Neural cell (in vitro differentiated cells): ENCODE data around the gene BRD9. TPM values are rescaled to one million over a fixed set of nuclear protein-coding genes. Genes with fewer than 3 reads are reported as not detected.

Source experiments
- H2AFZ ChIP-seq: fragments of 200-600, 300-800 bp; sonication (generic), shearing (Covaris generic); 2 replicates; pipeline ENCODE4 v1.6.0; 2014; ENCODE audit warnings: low read depth, mild to moderate bottlenecking, antibody characterized with exemption, low read length, moderate library complexity
- H3F3A ChIP-seq: fragments of 200-600 bp; shearing (Covaris generic); 2 replicates; pipeline ENCODE4 v1.6.1; 2016; ENCODE audit warnings: mild to moderate bottlenecking, moderate library complexity, mixed read lengths, antibody characterized with exemption, low read length; ENCODE audit not compliant: insufficient read depth, poor library complexity, severe bottlenecking
- H3K27ac ChIP-seq: fragments of 200-600, 300-800 bp; sonication (generic), shearing (Covaris generic); 2 replicates; pipeline ENCODE4 v1.5.1; 2014; ENCODE audit warnings: mild to moderate bottlenecking, low read length, moderate library complexity
- H3K27me3 ChIP-seq: fragments of 300-800, 200-600 bp; sonication (generic), shearing (Covaris generic); 2 replicates; pipeline ENCODE4 v1.6.0; 2014; ENCODE audit warnings: mild to moderate bottlenecking, low read depth, low read length, moderate library complexity; ENCODE audit not compliant: insufficient read depth
- H3K36me3 ChIP-seq: fragments of 300-800, 200-600 bp; sonication (generic), shearing (Covaris generic); 2 replicates; pipeline ENCODE4 v1.5.1; 2014; ENCODE audit warnings: mild to moderate bottlenecking, antibody characterized with exemption, low read length, moderate library complexity; ENCODE audit not compliant: insufficient read depth
- H3K4me2 ChIP-seq: fragments of 300-800, 200-600 bp; sonication (generic), shearing (Covaris generic); 2 replicates; pipeline ENCODE4 v1.6.0; 2014; ENCODE audit warnings: mild to moderate bottlenecking, low read length
- H3K4me3 ChIP-seq: fragments of 300-800, 200-600 bp; sonication (generic), shearing (Covaris generic); 2 replicates; pipeline ENCODE4 v1.5.1; 2014; ENCODE audit warnings: mild to moderate bottlenecking, low read length, moderate library complexity
- H3K79me2 ChIP-seq: fragments of 200-600 bp; shearing (Covaris generic); replicated peaks from 2 replicates; pipeline ENCODE4 v1.6.0; 2014; ENCODE audit warnings: mild to moderate bottlenecking, low read length, moderate library complexity; ENCODE audit not compliant: insufficient read depth
- H3K9ac ChIP-seq: fragments of 300-800, 200-600 bp; sonication (generic), shearing (Covaris generic); 2 replicates; pipeline ENCODE4 v1.6.1; 2016; ENCODE audit warnings: mild to moderate bottlenecking, low read length, mixed read lengths
- H3K9me2 ChIP-seq: fragments of 200-600 bp; shearing (Covaris generic); 2 replicates; pipeline ENCODE4 v1.6.1; 2016; ENCODE audit warnings: mild to moderate bottlenecking, low read length, mixed read lengths; ENCODE audit not compliant: insufficient read depth
- H3K9me3 ChIP-seq: fragments of 200-600, 300-800 bp; sonication (generic), shearing (Covaris generic); 2 replicates; pipeline ENCODE4 v1.6.1; 2016; ENCODE audit warnings: mild to moderate bottlenecking, mixed run types, low read length, moderate library complexity, mixed read lengths
- H4K20me1 ChIP-seq: fragments of 200-600 bp; shearing (Covaris generic); 2 replicates; pipeline ENCODE4 v1.6.1; 2016; ENCODE audit warnings: mild to moderate bottlenecking, mixed run types; ENCODE audit not compliant: insufficient read depth
- CTCF ChIP-seq: fragments of 450-650 bp; IDR thresholded peaks from 2 replicates; pipeline ENCODE4 v1.5.1; 2014; ENCODE audit warnings: antibody characterized with exemption, mild to moderate bottlenecking, moderate library complexity; ENCODE audit not compliant: poor library complexity, severe bottlenecking
- EP300 ChIP-seq: fragments of 450-650 bp; conservative IDR thresholded peaks from 2 replicates; pipeline ENCODE4 v1.6.1; 2014; ENCODE audit warnings: antibody characterized with exemption, mild to moderate bottlenecking, moderate library complexity; ENCODE audit not compliant: poor library complexity, severe bottlenecking
- EZH2 ChIP-seq: fragments of 200-600, 300-800 bp; shearing (Covaris generic), sonication (generic); IDR thresholded peaks from 2 replicates; pipeline ENCODE4 v1.6.1; 2014; ENCODE audit warnings: antibody characterized with exemption, low read length, borderline replicate concordance, mild to moderate bottlenecking; ENCODE audit not compliant: insufficient read depth, poor library complexity, severe bottlenecking
- MXI1 ChIP-seq: fragments of 450-650 bp; conservative IDR thresholded peaks from 2 replicates; pipeline ENCODE4 v1.6.1; 2014; ENCODE audit warnings: antibody characterized with exemption, mild to moderate bottlenecking; ENCODE audit not compliant: poor library complexity, severe bottlenecking
- POLR2AphosphoS5 ChIP-seq: IDR thresholded peaks from 2 replicates; pipeline ENCODE4 v1.6.1; 2012
- RAD21 ChIP-seq: fragments of 450-650 bp; conservative IDR thresholded peaks from 2 replicates; pipeline ENCODE4 v1.6.1; 2014; ENCODE audit warnings: antibody characterized with exemption, mild to moderate bottlenecking, moderate library complexity
- REST ChIP-seq: IDR thresholded peaks from 2 replicates; pipeline ENCODE4 v1.6.1; 2012; ENCODE audit warnings: borderline replicate concordance
- SMC3 ChIP-seq: fragments of 450-650 bp; conservative IDR thresholded peaks from 2 replicates; pipeline ENCODE4 v1.6.1; 2014; ENCODE audit warnings: antibody characterized with exemption, mild to moderate bottlenecking, moderate library complexity; ENCODE audit not compliant: poor library complexity
- TAF1 ChIP-seq: IDR thresholded peaks from 2 replicates; pipeline ENCODE4 v1.6.1; 2012; ENCODE audit warnings: low read depth
- polyA plus RNA-seq: library from polyadenylated mRNA; depleted of rRNA; stranded (reverse); fragments of >200 nt; gene quantifications from 2 replicates; pipeline ENCODE4 v1.2.3, GENCODE V29; 2014

Gene BRD9
- polyA plus RNA-seq, 1 donor from 2014 or later: 50.4 TPM

GRCh38 chr5:931570-932145, 39.1 kb upstream of the BRD9 start:
- TF ChIP-seq EP300 (no peak), EZH2 (no peak), RAD21 (no peak), MXI1 (no peak), CTCF (no peak), POLR2AphosphoS5 (no peak), TAF1 (no peak), REST (no peak), SMC3 (no peak)
- H3K27ac ChIP-seq: no peak overlapping the region

GRCh38 chr5:930866-931265, 38.3 kb upstream of the BRD9 start:
- Histone ChIP-seq H3K9me2 (no peaks in the 10 kb centered on the region), H2AFZ (no peak overlapping the region), H4K20me1 (no peaks in the 10 kb centered on the region), H3K36me3 (no peaks in the 10 kb centered on the region), H3F3A (no peaks in the 10 kb centered on the region), H3K4me2 (no peak overlapping the region), H3K27ac (no peak overlapping the region), H3K9ac (no peak overlapping the region), H3K79me2 (no peaks in the 10 kb centered on the region), H3K27me3 (peaks cover 13% of the 10 kb centered on the region), H3K4me3 (no peak overlapping the region), H3K9me3 (no peaks in the 10 kb centered on the region)
- TF ChIP-seq CTCF: no peak
- TF ChIP-seq EP300: no peak
- no peak for TF ChIP-seq RAD21
- TF ChIP-seq TAF1: no peak
- no peak for TF ChIP-seq EZH2
- no peak for TF ChIP-seq SMC3
- TF ChIP-seq POLR2AphosphoS5: no peak
- TF ChIP-seq REST: no peak
- no peak for TF ChIP-seq MXI1

More at GRCh38 chr5:931570-932145, 39.1 kb upstream of the BRD9 start:
- H3K9me2 ChIP-seq: no peaks in the 10 kb centered on the region
- H3K4me2 ChIP-seq: no peak overlapping the region
- no peak overlapping the region for H2AFZ ChIP-seq
- no peaks in the 10 kb centered on the region for H4K20me1 ChIP-seq
- H3K36me3 ChIP-seq: no peaks in the 10 kb centered on the region
- H3K4me3 ChIP-seq: no peak overlapping the region
- no peak overlapping the region for H3K9ac ChIP-seq
- H3K9me3 ChIP-seq: no peaks in the 10 kb centered on the region
- H3K79me2 ChIP-seq: no peaks in the 10 kb centered on the region
- H3F3A ChIP-seq: no peaks in the 10 kb centered on the region
- H3K27me3 ChIP-seq: peaks cover 5% of the 10 kb centered on the region
